Measurements from ENCODE around the gene TCN2.
"Not testable (repeated sequence)": the region's sequence is repeated elsewhere in the genome, so short reads cannot be mapped to it uniquely, and the experiment has no call there.

Gene TCN2

DNA sequence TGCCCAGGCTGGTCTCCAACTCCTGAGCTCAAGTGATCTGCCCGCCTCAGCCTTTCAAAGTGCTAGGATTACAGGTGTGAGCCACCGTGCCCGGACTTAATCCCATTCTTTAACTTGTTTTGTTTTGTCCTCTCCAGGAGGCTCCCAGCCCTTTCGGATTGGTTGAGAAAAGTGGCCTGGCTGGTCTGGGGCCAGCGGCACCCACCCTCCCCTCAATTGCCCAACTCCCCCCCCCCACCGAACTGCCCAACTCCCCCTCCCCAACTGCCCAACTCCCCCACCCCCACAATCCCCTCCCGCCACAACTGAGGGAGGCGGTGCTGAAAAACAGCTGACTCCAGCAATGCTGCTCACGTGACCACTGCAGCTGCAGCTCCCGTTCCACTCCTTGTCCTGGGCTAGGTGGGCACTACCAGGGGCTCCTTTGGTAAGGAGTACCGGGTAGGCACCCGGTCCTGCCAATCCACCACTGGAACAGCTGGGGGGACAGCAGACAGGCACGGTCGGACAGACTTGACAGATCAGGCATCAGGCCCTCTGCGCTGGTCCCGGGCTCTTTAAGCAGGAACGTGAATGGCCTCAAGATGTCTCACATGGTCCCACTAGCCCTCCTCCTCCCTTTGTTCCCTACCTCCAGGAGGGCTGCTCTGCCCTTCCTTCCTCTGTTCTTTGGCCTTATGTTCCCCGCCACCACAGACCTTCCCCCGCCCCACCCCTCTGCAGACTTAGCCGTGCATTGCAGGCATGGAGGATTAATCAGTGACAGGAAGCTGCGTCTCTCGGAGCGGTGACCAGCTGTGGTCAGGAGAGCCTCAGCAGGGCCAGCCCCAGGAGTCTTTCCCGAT lies at the start of gene TCN2:
TSS of gene TCN2 (plus strand) at position 720 of the 845 bp plus-strand sequence. CDS start 158 bp downstream, outside the sequence.
- peak; percentile 68 for DNase-seq

DNA sequence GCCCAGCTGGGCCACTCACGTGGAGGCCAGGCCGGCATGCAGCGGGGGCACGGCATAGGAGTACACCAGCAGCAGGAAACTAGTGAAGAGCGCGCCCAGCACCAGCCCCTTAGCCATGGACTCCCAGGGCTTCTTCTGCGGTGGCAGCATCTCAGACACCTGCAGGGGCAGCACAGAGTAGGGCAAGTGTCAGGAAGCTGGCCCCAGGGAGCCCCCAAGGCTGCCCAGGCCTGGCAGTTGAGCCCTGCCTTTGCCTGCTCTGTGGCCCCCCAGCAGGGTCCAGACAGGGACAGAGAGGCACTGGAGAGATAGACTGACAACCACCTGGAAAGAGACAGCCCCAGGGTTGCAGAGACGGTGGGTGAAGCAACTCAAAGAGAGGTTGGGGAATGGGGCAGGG lies 49.7 kb upstream of the TCN2 start:
- DNase-seq, result no peak

DNA sequence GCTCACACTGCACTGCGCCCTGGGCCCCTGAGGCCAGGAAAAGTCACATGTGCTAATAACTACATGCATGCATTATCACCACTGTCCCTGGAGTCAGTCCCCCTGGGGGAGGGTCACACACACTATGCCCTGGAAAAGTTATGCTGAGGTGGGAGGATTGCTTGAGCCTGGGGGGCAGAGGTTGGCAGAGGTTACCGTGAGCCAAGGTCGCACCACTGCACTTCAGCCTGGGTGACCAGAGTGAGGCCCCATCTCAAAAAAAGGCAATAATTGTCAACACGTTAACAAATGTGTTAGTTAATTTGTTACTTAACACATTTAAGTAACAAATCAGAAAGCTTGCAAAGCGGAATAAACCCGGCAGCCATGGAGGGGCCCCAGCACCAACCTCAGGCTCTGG lies 47.1 kb upstream of the TCN2 start:
- DNase-seq, result no peak

DNA sequence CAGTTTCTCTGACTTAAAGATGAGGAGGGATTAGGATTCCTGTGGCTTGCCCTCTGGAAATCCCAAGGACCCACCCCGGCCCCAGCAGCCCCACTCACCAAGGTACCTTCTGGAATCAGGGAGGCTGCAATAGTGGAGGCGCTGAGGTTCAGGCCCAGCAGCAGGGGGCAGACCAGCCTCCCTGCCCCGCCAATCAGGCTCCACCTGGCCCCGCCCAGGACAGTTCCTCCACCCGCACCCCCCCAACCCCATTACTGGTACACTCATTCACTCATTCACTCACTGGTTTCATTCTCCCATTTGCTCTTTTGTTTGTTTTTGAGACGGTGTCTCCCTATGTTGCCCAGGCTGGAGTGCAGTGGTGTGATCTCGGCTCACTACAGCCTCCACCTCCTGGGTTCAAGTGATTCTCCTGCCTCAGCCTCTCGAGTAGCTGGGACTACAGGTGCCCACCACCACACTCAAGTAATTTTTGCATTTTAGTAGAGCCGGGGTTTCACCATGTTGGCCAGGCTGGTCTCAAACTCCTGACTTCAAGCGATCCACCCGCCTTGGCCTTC lies 46.3 kb upstream of the TCN2 start:
- not testable (repeated sequence) for DNase-seq

DNA sequence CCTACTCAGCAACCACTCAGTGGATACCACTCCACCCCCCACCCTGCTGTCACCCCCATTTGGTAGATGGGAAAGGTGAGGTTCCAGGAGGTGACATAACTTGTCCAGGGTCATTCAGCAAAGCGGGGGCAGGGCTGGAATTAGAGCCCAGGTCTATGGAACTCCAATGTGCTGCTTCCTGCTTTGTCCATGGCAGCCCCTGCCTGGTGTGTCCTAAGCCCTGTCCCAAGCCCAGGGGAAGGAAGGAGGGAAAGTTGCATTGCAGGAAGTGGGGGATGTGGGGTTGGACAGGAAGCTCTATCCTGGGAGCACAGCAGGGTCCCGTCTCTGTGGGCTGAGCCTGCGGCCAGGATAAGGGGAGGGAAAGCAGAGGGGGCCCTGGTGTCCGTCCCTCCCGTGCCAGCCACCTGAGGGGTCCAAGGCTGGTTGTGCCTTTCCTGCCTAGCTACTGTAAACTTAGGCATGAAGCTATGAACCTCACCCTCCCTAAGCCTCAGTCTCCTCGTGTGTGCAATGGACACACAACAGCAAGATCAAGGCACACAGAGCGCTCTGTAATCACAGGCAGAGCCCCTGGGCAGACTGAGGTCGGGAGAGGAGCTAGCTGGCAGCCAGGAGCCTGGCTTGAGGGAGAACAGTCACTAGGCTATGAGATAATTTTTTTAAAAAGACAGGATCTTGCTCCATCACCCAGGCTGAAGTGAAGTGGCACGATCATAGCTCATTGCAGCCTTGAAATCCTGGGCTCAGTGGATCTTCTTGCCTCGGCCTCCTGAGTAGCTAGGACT lies 45.4 kb upstream of the TCN2 start:
- DNase-seq, result no peak

DNA sequence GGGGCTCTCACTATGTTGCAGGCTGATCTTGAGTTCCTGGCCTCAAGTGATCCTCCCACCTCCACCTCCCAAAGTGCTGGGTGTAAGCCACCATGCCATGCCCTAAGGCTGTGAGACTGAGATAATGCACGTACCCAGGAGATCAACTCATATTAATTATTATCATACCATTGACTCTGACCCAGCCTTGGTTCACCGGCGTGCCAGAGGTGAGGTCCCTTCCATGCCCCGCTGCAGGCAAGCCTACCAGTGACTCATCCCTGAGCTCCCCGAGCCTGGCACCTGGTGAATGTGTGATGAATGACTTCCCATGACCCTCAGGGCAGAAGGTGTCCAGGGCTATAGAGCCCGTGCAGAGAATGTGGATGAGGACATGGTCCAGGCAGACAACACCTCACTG lies 44.6 kb upstream of the TCN2 start:
- no peak for DNase-seq

DNA sequence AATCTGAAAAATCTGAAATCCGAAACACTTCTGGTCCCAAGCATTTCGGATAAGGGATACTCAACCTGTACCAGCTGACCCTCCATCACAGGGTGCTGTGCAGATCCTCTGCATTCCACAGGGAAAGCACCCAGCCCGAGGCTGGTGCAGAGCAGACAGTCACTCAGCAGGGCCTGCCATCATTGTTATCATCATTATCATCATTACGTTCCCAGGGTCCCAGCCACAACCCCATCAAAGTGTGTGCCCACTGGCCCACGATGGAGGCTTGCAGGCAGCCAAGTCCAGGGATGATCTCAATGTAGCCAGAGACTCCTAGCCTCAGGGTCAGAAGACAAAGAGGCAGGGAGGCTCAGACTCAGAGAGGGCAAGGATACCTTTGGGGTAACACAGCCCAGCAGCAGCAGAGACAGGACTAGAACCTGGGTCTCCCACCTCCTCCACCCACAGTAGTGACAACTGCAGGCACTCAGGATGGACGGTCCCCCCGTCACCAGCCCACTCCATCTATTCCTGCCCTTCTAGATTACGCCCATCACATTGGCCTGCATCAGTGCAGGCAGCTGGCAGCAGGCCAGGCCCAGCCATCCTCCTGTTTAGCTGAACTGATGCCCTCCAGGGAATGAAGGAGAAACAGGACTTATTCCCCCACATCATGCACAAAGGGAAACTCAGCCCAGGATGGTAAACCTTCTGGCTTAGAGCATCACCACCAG lies 42.8 kb upstream of the TCN2 start:
- no peak for DNase-seq

DNA sequence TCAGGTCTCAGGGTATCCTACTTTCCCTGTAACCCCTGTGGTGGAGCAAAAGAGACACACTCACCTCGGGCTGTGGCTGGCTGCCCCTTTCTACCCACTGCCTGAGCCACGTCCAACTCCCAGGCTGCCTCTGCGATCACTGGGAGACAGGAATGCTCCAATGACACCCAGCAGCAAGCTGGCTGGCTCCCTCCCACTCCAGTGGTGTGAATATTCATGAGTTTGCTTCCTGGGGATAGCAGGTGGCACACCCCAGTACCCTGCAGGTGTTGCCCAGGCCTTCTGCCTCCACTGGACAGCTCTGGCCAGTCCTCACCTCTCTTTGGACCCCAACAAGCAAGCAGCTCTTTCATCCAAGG lies 42.2 kb upstream of the TCN2 start:
- no peak for DNase-seq

DNA sequence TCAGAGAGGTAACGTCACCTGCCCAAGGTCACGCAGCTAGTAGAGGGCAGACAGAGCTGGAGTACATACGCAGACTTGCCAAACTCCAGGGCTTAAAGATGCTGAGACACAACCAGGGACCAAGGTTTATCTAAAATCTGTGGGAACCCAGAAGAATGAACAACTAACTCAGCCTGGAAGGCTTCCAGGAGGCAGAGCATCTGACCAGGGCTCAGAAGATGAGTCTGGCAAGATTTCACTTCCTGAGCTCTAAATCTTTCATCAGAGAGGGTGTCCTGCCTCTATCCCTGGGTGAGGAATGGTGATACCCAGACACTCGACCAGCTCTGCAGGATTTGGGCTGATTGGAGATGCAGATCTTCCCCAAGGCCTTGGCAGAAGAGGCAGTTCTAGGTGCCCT lies 41.6 kb upstream of the TCN2 start:
- no peak for DNase-seq

DNA sequence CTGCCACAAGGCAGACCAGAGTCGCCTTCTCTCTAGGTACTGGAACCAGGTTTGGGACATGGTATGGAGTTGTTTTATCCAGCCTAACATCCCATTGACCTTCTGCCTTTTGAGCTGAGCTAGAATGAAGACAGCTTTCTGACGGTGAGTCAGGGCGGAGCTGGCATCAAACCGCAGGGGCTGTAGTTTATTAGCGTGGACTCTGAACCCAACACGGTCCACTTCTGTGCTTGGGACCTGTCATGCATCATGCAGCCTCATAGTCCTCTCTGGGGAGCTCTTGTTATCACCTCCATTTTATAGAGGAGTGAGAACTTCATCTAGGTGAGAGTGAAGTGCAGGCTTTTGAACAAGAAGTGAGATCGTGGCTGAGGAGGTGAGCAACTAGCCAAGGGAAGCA lies 40.8 kb upstream of the TCN2 start:
- no peak for DNase-seq

DNA sequence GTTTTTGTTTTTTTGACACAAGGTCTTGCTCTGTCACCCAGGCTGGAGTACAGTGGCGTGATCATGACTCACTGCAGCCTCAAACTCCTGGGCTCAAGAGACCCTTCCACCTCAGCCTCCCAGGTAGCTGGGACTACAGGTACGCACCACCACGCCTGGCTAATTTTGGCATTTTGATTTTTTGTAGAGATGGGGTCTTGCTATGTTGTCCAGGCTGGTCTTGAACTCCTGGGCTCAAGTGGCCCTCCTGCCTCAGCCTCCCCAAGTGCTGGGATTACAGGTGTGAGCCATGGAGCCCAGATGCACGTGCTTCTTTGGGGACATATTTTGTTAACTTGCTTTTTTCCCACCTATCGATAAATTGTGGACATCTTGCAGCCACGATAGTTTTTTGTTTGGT lies 39.7 kb upstream of the TCN2 start:
- not testable (repeated sequence) for DNase-seq

DNA sequence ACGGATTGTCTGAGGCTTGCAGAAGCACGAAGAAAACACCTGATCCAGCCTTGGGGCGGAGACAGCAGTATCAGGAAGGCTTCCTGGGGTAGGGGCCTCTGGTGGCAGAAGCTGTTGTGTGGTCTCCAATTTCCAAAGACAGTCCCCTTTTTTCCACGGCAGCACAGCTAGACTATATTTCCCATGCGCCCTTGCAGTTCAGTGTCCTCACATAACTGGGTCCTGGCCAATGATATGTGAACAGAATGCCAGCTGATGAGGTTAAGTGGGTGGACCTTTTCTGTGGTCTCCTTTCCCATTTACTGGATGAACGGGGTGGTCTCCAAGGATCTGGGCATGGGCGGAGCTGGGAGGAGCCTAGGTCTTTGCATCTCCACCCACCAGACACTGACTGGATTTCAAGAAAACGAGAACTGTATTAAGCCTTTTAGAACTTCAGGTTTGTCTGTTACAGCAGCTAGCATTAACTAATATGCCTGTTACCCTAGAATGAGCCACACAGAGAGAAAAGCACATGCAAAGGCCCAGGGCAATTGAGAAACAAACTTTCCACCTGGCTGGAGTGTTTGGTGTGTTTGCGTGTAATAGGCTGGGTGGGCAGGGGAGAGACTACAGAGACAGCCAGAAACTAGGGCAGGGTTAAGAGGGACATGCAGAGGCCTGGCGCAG lies 38.7 kb upstream of the TCN2 start:
- no peak for DNase-seq

DNA sequence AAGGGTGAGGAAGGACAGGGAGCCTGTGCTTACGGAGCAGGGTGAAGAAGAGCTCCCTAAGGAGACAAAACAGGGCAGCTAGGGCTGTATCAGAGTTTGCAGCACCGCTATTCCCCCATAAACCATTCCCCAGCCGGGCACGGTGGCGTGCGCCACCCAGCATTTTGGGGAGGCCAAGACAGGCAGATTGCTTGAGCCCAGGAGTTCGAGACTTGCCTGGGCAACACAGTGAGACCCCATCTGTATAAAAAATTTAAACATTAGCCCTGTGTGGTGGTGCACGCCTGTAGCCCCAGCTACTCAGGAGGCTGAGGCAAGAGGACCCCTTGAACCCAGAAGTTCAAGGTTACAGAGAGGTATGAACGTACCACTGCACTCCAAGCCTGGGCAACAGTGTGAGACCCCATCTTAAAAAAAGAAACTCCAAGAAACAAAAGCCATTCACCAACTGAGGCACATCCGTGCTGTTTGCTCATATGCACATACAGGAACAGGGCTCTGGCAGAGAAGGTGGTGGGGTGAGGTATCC lies 37.2 kb upstream of the TCN2 start:
- DNase-seq, result no peak

DNA sequence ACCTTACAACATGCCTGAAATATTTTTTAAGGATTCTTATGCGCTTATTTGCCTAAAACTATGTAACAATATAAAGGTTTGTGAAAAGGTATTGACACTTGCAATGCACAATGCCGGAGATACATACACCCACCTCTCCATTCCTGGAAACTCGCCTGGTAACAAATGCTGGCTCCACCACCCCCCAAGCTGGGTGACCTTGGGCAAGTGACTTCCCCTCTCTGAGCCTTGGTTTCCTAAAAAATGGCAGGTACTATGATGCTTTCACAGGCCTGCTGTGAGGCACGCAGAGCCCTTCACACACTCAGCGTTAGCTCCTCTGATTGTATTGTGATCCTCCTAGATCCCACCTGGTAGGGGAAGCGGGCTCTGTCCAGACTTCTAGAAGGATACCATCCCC lies 34.8 kb upstream of the TCN2 start:
- no peak for DNase-seq

DNA sequence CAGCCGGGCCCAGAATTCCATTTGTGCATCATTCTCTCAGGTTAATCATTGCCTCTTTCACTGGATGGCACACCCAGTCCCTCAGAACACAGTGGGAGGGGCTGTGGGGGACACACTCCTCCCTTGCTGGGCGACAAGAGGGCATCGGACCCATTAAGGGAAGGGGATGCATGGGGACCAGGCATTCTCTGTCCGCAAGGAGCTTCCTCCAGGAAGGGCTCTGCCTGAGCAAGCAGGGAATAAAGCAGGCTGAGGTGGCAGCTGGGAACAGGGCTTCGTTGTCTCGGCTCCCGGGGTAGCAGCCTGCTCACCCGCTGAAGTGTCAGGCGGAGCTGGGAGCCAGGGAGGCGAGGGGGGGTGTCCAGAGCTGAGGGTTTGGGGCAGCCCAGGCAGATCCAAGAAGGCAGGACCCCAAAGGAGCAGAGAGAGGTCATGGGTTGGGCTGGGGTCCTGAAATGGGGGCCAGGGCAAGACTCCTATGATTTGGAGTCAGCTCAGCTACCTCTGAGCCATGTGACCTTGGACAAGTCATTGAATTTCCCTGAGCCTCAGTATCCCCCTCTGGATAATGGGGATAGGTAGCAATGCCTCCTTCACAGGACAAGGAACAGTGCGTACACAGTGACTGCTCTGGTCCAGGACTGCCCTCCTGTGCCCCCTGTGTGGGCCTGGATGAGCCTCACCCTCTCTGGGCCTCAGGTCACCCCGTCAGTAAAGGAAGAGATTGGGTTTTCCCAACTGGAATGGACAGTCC lies 34.0 kb upstream of the TCN2 start:
- DNase-seq, result no peak

DNA sequence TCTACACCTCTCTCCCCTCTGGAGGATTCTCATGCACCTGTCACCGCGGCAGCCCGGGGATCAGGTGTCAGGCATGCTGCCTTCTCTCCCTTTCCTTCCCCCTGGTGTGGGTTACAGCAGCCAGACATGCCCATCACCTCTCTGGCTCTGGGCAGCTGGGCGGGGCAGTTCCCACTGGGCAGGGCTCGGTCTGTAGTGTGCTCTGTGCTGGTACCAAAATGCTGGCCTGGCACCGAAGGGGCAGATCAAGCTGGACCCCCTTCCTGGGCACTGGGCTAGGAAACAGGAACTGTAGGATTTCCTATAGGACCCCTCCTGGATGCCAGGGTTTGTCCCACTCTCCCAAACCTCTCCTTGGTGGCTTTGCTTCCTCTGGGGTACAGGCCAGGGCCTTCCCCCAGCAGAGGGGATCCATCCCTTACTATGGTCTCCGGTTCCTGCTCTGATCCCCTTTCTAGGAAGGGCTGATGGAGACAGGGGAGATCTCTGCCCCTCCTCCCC lies 33.3 kb upstream of the TCN2 start:
- DNase-seq, result no peak

DNA sequence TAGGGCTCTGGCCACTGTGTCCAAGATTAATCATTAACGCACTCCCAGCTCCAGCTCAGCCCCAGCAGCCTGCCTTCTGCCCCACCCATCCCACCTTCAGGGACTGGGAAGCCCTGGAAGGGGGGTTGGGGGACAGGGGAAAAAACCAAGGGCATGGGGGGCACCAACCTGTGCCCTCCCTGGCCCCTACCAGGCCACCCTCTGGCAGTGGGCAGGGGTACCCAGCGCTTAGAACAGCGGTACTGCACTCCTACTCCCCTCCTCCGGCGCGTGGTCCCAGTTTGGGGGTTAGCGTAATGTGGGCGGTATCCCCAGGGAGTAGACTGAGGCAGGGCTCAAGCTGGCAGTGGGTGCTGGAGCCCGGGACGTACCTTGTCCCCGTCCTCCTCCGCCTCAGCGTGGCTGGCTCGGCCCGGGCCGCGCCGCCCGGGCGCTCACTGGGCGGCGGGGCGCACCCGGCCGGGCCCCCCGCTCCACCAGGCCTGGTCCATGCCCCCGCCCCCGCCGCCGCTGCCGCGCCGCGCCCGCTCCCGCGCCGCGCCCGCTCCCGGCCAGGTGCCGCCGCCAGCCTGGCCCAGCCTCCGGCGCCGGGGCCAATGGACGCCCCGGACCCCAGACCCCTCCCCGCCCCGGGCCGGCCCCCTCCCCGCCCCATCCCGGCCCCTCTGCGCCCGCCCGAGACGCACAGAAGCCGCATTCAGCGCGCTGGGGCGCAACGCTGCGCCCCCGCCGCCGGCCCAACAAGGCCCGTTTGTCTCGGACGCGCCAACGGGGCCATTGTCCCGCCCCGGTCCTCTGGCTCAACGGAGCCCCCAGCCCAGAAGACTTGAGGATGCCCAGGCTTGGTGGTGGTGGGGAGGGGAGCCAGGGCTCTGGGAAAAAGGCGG lies 32.6 kb upstream of the TCN2 start, which contains the start of gene GAL3ST1:
TSS of gene GAL3ST1 (minus strand) at position 571 of the 887 bp plus-strand sequence. CDS start 17,273 bp downstream, outside the sequence.
- DNase-seq, result no peak

DNA sequence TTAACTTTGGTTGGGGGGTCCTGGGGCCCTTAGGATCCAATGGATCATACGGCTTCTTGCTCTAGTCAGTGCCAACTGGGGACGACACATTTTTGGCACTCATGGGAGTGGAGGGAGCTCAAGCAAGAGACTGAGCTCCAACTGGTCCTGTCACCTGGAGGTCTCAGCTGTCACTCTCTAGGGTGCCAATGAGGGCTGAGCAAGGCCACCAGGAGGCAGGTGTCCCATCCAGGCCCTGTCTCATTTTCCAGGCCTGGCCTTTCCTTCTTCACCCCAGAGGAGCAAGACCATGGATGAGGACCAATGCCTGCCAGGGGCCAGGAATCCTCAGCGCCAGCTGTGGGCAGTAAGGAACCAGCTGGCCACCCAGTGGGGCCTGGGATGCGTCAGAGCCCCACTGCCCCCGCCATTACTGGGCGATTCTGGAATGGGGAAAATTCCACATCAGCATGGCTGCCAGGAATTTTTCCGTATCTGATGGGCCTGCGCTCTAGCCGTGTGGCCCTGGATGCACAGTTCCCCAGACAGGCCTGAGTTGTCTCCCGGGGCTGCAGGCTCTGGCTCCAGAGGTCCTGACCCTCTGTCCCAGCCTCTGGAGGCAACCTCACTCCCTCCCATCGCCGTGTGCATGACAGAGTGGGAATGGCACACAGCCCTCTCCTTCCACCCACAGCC lies 31.8 kb upstream of the TCN2 start:
- no peak for DNase-seq

DNA sequence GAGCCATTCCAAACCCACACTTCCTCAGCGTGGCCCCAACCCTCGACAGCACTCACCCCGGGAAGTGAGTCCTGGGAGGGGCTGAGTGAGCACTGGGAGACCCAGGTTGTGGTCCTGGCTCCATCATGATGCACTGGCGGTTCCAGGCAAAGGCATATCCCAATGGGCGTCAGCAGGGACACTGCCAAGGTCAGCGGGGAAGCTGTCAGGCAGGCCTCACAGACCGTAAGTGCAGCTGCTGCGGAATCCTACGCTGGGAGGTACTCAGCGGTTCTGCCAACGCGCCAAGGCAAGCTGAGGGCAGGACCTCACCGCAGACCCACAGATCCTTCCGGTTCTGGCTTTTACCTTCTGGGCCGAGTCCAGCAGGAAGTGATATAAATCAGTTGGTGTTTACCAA lies 31.1 kb upstream of the TCN2 start:
- DNase-seq, result no peak

DNA sequence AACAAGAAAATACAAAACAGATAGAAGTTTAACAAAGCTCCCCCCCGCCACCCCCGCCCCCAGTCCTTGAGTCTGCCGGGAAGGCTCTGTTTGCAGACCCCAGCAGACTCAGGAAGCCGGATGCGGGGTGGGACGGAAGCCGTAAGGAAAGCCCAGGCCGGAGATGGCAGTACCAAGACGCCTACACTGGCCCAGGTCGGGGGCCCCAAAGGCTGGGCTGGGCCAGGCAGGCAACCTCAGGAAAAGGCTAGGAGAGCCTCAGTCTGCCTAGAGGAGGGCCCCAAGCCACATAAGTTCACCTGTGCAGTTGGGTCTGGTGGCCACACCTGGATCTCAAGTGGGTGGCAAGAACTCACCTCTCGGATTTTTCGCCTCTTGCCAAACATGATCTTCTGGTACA lies 28.5 kb upstream of the TCN2 start:
- DNase-seq, result no peak
